Body of pancreas (tissue), 4 donors: ENCODE measurements around the gene DBF4B. TPM values are rescaled to one million over a fixed set of nuclear protein-coding genes. Genes with fewer than 3 reads are reported as not detected.
A peak's percentile ranks its signal among the peaks of the same experiment; 100 is the strongest.

ENCODE experiments used
- ATAC-seq: fragments of 150-250 bp; one replicate; pipeline ENCODE4 v1.9.1; 2016
- DNase-seq, 4 donors: peaks; one replicate each; pipeline ENCODE4 v3.0.0-alpha.2; 2019
- H3K27ac ChIP-seq, 4 donors: fragments of 200-600 bp; sonication (generic); 1 replicate in 3 of 4; 2 replicates in 1 of 4; pipeline versions ENCODE4 v1.5.1 to v1.6.1; 2016 to 2019; ENCODE audit warnings: mild to moderate bottlenecking in 1 of 4, mixed read lengths in 1 of 4, moderate library complexity in 1 of 4
- H3K27me3 ChIP-seq, 2 donors: fragments of 200-600 bp; sonication (generic); one replicate each; pipeline ENCODE4 v1.6.0; 2016; ENCODE audit warnings: mild to moderate bottlenecking in 1 of 2
- H3K36me3 ChIP-seq, 2 donors: fragments of 200-600 bp; sonication (generic); replicated peaks in 1 of 2; 2 replicates each; pipeline ENCODE4 v1.5.1; 2016; ENCODE audit warnings: low read depth in 2 of 2; ENCODE audit not compliant: insufficient read depth in 1 of 2
- H3K4me1 ChIP-seq: fragments of 200-600 bp; sonication (generic); one replicate; pipeline ENCODE4 v1.6.0; 2016
- H3K4me3 ChIP-seq, 2 donors: fragments of 200-600 bp; sonication (generic); 1 replicate in 1 of 2; 2 replicates in 1 of 2; pipeline ENCODE4 v1.5.1; 2016 to 2019
- H3K9me3 ChIP-seq, 3 donors: fragments of 200-600 bp; sonication (generic); 1 replicate in 2 of 3; 2 replicates in 1 of 3; pipeline ENCODE4 v1.5.1; 2016
- POLR2A ChIP-seq, 3 donors: fragments of 450-650 bp; IDR thresholded peaks; one replicate each; pipeline ENCODE4 v1.6.1; 2016; ENCODE audit warnings: antibody characterized with exemption in 3 of 3, mild to moderate bottlenecking in 2 of 3
- WGBS, 2 donors: methylation state at CpG; one replicate each; pipeline ENCODE4 v1.1.5; 2017; 5-methylcytosine and 5-hydroxymethylcytosine counted together
- intact Hi-C: fragments of 100-400 bp; cut with DNase I; formaldehyde crosslinking; loops from one replicate; pipeline ENCODE4 v1.15.1; 2023
- total RNA-seq, 2 donors: library from RNA; depleted of rRNA; stranded (reverse); fragments of >200 nt; gene quantifications; one replicate each; pipeline ENCODE4 v1.1.0, GENCODE V29; 2016
- TF ChIP-seq, protein P1 (sequence below), 7 experiments: fragments of 450-650 bp in 4 of 7; fragments of 200-600 bp in 3 of 7; sonication (generic) in 3 of 7; IDR thresholded peaks; one replicate each; pipeline ENCODE4 v1.5.1; 2016 to 2019; ENCODE audit warnings: antibody characterized with exemption in 7 of 7

DBF4B gene
- total RNA-seq, 2 donors from 2014 or later, result 2.0 to 3.4 TPM

DNA sequence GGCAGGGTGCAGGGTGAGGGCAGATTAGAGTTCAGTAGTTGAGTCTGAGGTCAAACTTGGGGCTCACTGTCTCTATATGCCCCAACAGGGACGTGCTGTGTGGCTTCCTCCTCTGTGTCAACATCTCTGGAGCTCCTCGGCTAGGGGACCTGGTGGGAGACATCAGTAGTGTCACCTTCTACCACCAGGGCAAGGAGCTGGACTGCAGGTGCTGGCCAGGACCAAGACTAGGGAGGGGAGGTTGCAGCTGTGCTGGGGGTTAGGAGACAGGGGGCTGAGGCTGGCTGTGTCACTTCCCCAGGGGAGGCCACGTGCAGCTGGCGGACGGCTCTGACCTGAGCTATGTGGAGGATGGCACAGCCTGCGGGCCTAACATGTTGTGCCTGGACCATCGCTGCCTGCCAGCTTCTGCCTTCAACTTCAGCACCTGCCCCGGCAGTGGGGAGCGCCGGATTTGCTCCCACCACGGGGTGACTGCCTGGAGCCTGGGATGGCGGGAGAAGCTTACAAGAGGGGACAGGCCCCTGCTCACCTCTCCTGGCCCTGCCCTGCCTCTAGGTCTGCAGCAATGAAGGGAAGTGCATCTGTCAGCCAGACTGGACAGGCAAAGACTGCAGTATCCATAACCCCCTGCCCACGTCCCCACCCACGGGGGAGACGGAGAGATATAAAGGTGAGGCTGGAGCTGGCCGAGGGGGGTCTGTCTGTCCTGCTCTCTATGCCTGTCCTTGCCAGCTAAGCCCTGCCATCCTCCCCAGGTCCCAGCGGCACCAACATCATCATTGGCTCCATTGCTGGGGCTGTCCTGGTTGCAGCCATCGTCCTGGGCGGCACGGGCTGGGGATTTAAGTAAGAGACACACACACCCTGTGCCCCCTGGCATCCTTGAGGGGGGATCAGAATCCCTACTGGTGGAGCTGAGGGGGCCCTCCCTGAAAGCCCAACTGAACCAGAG lies 69.2 kb downstream of the DBF4B start:
- Histone ChIP-seq H3K36me3 (no peaks in the 10 kb centered on the region), H3K27ac (no peak overlapping the region), H3K4me3 (no peak overlapping the region), H3K27me3 (no peaks in the 10 kb centered on the region), H3K9me3 (no peaks in the 10 kb centered on the region), H3K4me1 (peaks cover 33% of the 10 kb centered on the region)
- intact Hi-C loops, result loop anchor here (10.0 kb wide), 2 partner anchors 247 to 327 kb away; no protein-coding TSS in a partner anchor
- TF ChIP-seq, protein P1, sequence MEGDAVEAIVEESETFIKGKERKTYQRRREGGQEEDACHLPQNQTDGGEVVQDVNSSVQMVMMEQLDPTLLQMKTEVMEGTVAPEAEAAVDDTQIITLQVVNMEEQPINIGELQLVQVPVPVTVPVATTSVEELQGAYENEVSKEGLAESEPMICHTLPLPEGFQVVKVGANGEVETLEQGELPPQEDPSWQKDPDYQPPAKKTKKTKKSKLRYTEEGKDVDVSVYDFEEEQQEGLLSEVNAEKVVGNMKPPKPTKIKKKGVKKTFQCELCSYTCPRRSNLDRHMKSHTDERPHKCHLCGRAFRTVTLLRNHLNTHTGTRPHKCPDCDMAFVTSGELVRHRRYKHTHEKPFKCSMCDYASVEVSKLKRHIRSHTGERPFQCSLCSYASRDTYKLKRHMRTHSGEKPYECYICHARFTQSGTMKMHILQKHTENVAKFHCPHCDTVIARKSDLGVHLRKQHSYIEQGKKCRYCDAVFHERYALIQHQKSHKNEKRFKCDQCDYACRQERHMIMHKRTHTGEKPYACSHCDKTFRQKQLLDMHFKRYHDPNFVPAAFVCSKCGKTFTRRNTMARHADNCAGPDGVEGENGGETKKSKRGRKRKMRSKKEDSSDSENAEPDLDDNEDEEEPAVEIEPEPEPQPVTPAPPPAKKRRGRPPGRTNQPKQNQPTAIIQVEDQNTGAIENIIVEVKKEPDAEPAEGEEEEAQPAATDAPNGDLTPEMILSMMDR (IDR thresholded peaks at IDR 0.05), result no peak
- no peak for TF ChIP-seq POLR2A (IDR thresholded peaks at IDR 0.05)
- ATAC-seq (no peak), DNase-seq (no peak)
- 68 to 84% methylated on average over 15 of the region's 20 CpGs for WGBS, 2 donors

GRCh38 chr17:44778656-44779210 lies 70.3 kb downstream of the DBF4B start:
- DNase-seq (no peak), ATAC-seq (no peak)
- no peaks in the 10 kb centered on the region for H3K9me3 ChIP-seq
- intact Hi-C loops, result loop anchor here (10.0 kb wide), 2 partner anchors 246 to 326 kb away; no protein-coding TSS in a partner anchor
- H3K4me1 ChIP-seq, result peaks cover 33% of the 10 kb centered on the region
- WGBS, 2 donors, result 26 to 27% methylated on average over 8 to 10 of the region's 10 CpGs
- H3K27ac ChIP-seq, result no peak overlapping the region
- no peak for TF ChIP-seq POLR2A (IDR thresholded peaks at IDR 0.05)
- TF ChIP-seq, protein P1 (IDR thresholded peaks at IDR 0.05), result no peak
- no peak overlapping the region for H3K4me3 ChIP-seq
- H3K36me3 ChIP-seq, result no peaks in the 10 kb centered on the region
- no peaks in the 10 kb centered on the region for H3K27me3 ChIP-seq

- ATAC-seq (peak; percentile 31), DNase-seq (peak; percentile 75 to 81 (median 78))
- no peak overlapping the region for H3K27ac ChIP-seq
- no peak for TF ChIP-seq POLR2A (IDR thresholded peaks at IDR 0.05)
- TF ChIP-seq, protein P1 (IDR thresholded peaks at IDR 0.05), result peak; percentile 73 to 95 (median 85)
- intact Hi-C loops, result loop anchor here (5.0 to 10.0 kb wide), 3 partner anchors 83 to 325 kb away; no protein-coding TSS in a partner anchor
- H3K4me1 ChIP-seq, result peaks cover 30% of the 10 kb centered on the region
- H3K4me3 ChIP-seq, result no peak overlapping the region
- no peaks in the 10 kb centered on the region for H3K9me3 ChIP-seq
- H3K27me3 ChIP-seq, result no peaks in the 10 kb centered on the region
- H3K36me3 ChIP-seq, result no peaks in the 10 kb centered on the region
- WGBS, 2 donors, result 20 to 23% methylated on average over 21 to 35 of the region's 36 CpGs
Observed at GRCh38 chr17:44779211-44780025, 71.0 kb downstream of the DBF4B start.

DNA sequence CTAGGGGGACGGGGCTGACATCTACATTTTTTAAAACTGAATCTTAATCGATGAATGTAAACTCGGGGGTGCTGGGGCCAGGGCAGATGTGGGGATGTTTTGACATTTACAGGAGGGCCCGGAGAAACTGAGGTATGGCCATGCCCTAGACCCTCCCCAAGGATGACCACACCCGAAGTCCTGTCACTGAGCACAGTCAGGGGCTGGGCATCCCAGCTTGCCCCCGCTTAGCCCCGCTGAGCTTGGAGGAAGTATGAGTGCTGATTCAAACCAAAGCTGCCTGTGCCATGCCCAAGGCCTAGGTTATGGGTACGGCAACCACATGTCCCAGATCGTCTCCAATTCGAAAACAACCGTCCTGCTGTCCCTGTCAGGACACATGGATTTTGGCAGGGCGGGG lies 71.7 kb downstream of the DBF4B start:
- no peak for TF ChIP-seq POLR2A (IDR thresholded peaks at IDR 0.05)
- TF ChIP-seq, protein P1 (IDR thresholded peaks at IDR 0.05), result no peak

More for the DNA sequence above, 71.7 kb downstream of the DBF4B start:
- H3K4me1 ChIP-seq, result peaks cover 23% of the 10 kb centered on the region
- no peaks in the 10 kb centered on the region for H3K9me3 ChIP-seq
- 78 to 85% methylated on average over 4 to 12 of the region's 12 CpGs for WGBS, 2 donors
- H3K27me3 ChIP-seq, result no peaks in the 10 kb centered on the region
- no peak for DNase-seq
- intact Hi-C loops, result loop anchor here (5.0 kb wide), 1 partner anchor 82 kb away; no protein-coding TSS in a partner anchor
- H3K27ac ChIP-seq, result no peak overlapping the region
- no peak overlapping the region for H3K4me3 ChIP-seq
- H3K36me3 ChIP-seq, result no peaks in the 10 kb centered on the region
- ATAC-seq, result no peak
